Adipocyte (in vitro differentiated cells): ENCODE measurements around the gene XYLT1.

Experiments
- DNase-seq: peaks from one replicate; pipeline ENCODE4 v3.0.0-alpha.2; 2015; ENCODE audit warnings: low read depth
- H3K27me3 ChIP-seq: replicated peaks from 2 replicates; pipeline ENCODE4 v1.7.0; 2013; ENCODE audit warnings: mild to moderate bottlenecking, low read length, moderate library complexity; ENCODE audit not compliant: control insufficient read depth, insufficient read depth
- H3K36me3 ChIP-seq: 2 replicates; pipeline ENCODE4 v1.7.0; 2013; ENCODE audit warnings: low read length, mild to moderate bottlenecking, moderate library complexity; ENCODE audit not compliant: control insufficient read depth, insufficient read depth, severe bottlenecking
- H3K4me1 ChIP-seq: 2 replicates; pipeline ENCODE4 v1.7.0; 2013; ENCODE audit warnings: mild to moderate bottlenecking, low read length, moderate library complexity; ENCODE audit not compliant: control insufficient read depth, insufficient read depth
- H3K4me3 ChIP-seq: 2 replicates; pipeline ENCODE4 v1.7.0; 2013; ENCODE audit warnings: mild to moderate bottlenecking, low read length, moderate library complexity
- H3K9ac ChIP-seq: 2 replicates; pipeline ENCODE4 v1.7.0; 2013; ENCODE audit warnings: mild to moderate bottlenecking, low read length, moderate library complexity
- H3K9me3 ChIP-seq: 2 replicates; pipeline ENCODE4 v1.7.0; 2013; ENCODE audit warnings: mild to moderate bottlenecking, low read length, moderate library complexity; ENCODE audit not compliant: control insufficient read depth

Gene XYLT1

DNA sequence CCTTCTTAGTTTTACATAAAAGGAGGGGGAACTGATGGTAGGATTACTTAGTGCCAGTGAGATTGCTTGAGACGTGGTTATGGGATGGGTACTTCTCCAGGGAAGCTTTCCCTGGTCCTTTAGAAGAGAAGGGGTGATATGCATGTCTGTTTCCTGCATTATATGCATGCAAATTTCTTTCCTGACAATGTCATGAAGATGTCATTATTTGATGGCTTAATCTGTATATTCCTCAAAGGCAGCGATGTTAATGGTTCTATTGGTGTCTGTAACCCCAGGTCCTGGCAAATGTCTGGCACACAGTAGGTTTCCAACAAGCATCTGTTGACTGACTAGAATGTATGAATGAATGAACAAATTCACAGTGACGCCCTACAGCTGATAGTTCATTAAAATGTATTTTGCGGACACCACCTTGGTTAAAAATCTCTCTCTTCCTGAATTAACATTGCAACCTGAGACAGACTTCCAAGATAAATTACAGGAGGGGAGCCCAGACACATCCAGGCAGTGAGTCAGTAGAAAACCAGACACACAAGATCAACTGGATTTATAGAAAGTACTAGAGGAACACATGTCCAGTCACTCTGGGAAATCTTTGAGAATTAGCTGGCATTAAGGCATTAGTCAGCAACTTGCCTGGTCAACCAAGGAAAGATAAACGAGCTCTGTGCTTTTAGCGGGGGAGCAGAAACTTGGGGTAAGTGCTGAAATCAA is 293.4 kb downstream of the XYLT1 start:
- no peak for DNase-seq
- no peak overlapping the region for H3K9ac ChIP-seq
- peaks cover 22% of the 10 kb centered on the region for H3K36me3 ChIP-seq
- no peaks in the 10 kb centered on the region for H3K27me3 ChIP-seq
- peaks cover 21% of the 10 kb centered on the region for H3K4me1 ChIP-seq
- H3K4me3 ChIP-seq, result no peak overlapping the region
- H3K9me3 ChIP-seq, result no peaks in the 10 kb centered on the region

DNA sequence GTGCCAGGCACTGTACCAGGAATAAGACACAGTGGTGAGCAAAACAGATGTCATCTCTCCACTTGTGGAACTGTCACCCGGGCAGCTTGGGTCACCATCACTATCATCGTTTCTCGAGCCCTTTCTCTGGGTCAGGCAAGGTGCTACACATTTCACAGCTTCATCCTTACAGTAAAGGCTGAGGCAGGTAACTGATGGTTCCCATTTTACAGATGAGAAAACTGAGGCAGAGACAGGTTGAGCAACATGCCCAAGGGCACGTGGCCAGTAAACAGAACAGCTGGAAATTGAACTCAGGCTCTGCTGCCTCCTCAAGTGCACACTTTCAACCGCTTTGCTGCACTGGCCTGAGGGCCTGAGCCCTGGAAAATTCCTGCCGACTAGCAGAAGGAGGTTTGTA is 294.6 kb downstream of the XYLT1 start:
- H3K9ac ChIP-seq, result no peak overlapping the region
- H3K9me3 ChIP-seq, result no peaks in the 10 kb centered on the region
- peaks cover 15% of the 10 kb centered on the region for H3K36me3 ChIP-seq
- H3K27me3 ChIP-seq, result no peaks in the 10 kb centered on the region
- no peak for DNase-seq
- no peak overlapping the region for H3K4me3 ChIP-seq
- H3K4me1 ChIP-seq, result peaks cover 26% of the 10 kb centered on the region

DNA sequence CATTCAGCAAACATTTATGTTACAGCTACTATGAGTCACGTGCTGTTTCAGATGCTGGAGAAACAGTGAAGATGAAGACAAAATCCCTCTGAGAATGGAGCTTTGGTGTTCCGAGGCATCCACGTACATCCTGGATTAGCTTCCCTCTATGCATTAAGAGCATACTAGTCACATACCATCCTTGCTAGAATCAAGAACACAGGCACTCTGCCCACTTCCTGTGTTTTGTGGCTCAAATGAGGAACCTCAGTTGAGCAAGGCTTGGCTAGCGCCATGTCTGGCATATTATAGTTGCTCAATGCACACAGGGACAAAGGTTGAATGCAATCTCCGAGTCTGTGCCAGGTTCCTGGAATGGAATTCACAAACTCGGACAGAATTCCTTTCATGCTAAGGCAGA is 297.5 kb downstream of the XYLT1 start:
- Histone ChIP-seq H3K4me1 (peaks cover 36% of the 10 kb centered on the region), H3K9ac (no peak overlapping the region), H3K4me3 (peak overlapping the region; percentile 9), H3K36me3 (peaks cover 15% of the 10 kb centered on the region), H3K27me3 (no peaks in the 10 kb centered on the region), H3K9me3 (no peaks in the 10 kb centered on the region)
- DNase-seq, result peak; percentile 73

DNA sequence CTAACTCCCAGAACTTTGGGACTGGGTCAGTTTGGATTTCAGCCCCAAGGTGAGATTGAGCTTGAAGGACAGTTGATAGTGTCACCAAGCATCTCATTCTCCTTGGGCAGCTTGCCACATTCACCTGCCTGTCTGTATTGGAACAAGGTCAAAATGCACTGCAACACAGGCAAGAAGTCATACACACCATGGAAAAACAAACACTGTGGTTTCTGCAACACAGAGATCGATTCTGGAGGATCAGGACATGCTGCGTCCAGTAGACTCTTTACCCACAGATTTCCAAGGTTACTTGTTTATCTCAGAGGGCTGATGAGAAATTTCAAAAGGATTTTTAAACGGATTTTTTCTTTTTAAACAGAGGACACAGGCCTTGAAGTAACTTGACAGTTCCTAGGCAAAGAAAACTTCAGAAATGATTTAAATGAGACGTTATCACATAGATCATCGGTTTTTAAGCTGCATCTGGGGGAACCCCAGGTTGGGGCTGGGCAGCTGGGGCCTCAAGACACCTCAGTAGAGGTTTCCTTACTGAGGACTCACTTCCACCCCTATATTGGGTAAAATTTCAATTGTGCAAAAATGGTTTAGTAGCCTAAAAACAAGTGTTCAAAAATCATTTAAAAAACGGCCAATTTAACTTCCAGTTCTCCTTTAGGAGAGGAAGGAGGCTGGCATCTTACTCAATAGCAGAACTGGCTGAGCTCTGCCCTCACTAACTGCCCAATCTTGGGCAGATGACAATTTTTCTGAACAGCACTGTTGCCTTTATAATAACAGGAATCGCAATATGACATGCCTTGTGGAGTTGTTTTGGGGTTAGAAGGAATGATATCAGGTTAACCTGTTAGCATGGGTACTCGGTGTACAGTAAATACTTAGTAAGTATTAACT is 299.3 kb downstream of the XYLT1 start:
- Histone ChIP-seq H3K4me3 (no peak overlapping the region), H3K27me3 (no peaks in the 10 kb centered on the region), H3K4me1 (peaks cover 36% of the 10 kb centered on the region), H3K9me3 (no peaks in the 10 kb centered on the region), H3K36me3 (peaks cover 11% of the 10 kb centered on the region), H3K9ac (peak overlapping the region; percentile 12)
- no peak for DNase-seq

DNA sequence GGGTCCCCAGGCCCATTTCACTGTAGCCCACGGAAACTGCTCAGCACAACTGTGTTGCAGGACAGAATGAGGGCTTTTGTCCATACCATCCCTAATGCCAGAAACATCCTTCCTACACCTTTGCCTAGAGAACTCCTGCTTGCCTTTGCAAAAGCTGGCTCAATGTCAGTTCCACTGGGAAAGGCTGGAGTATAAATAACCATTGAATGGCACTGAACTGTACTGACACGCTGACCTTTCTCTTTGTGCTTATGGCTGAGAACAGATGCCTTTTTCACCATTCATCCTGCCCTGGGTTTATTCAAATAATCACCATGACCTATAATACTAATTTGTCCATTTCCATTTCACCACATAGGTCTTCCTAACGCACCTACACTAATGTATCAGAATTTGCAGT is 300.3 kb downstream of the XYLT1 start:
- Histone ChIP-seq H3K27me3 (no peaks in the 10 kb centered on the region), H3K9ac (no peak overlapping the region), H3K36me3 (peaks cover 3% of the 10 kb centered on the region), H3K4me3 (no peak overlapping the region), H3K4me1 (peaks cover 36% of the 10 kb centered on the region), H3K9me3 (no peaks in the 10 kb centered on the region)
- DNase-seq, result no peak

DNA sequence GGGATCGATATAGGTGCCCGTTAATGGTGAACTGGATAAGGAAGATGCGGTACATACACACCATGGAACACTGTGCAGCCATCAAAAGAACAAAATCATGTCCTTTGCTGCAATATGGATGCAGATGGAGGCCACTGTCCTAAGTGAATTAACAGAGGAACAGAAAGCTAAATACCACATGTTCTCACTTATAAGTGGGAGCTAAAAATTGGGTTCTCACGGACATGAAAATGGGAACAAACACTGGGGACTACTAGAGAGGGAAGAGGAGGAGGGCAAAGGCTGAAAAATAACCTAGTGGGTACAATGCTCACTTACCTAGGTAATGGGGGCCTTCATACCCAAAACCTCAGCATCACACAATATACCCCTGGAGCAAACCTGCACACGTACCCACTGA is 302.6 kb downstream of the XYLT1 start:
- Histone ChIP-seq H3K27me3 (no peaks in the 10 kb centered on the region), H3K9ac (no peak overlapping the region), H3K4me3 (no peak overlapping the region), H3K9me3 (no peaks in the 10 kb centered on the region), H3K36me3 (no peaks in the 10 kb centered on the region), H3K4me1 (peaks cover 22% of the 10 kb centered on the region)
- no peak for DNase-seq

DNA sequence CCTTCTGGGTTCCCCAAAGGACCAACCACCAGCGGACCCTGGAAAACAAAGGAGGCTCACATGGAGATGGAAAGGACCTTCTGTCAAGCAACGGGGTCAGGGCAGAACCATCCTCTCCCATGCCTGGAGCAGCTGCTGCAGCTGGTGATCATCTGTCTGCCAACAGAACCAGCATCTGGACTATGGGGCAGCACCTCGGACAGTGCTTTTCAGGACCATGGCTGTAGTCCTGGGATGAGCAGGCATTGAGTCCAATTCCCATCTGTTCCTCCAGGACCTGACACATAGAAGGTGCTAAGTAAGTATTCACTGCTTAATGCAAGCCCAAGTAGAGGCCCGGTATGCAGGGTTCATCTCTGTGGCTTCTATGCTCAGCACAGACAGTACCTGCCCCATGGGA is 304.7 kb downstream of the XYLT1 start:
- no peak overlapping the region for H3K4me3 ChIP-seq
- H3K9me3 ChIP-seq, result no peaks in the 10 kb centered on the region
- H3K27me3 ChIP-seq, result no peaks in the 10 kb centered on the region
- no peaks in the 10 kb centered on the region for H3K36me3 ChIP-seq
- peaks cover 22% of the 10 kb centered on the region for H3K4me1 ChIP-seq
- H3K9ac ChIP-seq, result no peak overlapping the region
- peak; percentile 17 for DNase-seq

DNA sequence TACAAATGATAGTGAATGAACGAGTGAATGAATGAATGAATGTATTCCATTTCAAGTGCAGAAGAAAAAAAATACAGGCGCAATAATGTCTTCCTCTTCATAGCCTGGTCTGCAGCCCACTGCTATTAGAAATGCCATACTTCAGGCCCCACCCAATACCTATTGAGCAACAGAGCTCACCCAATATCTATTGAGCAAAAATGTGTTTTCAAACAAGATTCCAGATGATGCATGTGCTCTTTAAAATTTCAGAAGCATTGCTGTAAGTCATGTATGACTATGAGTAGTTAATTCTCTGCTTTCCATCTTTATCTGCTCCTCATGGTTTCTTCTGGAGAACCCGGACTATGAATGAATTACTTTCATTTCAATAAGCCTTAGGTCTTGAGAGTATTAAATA is 308.2 kb downstream of the XYLT1 start:
- Histone ChIP-seq H3K27me3 (no peaks in the 10 kb centered on the region), H3K9ac (no peak overlapping the region), H3K9me3 (no peaks in the 10 kb centered on the region), H3K4me3 (no peak overlapping the region), H3K36me3 (peaks cover 14% of the 10 kb centered on the region), H3K4me1 (peaks cover 13% of the 10 kb centered on the region)
- DNase-seq, result peak; percentile 57

DNA sequence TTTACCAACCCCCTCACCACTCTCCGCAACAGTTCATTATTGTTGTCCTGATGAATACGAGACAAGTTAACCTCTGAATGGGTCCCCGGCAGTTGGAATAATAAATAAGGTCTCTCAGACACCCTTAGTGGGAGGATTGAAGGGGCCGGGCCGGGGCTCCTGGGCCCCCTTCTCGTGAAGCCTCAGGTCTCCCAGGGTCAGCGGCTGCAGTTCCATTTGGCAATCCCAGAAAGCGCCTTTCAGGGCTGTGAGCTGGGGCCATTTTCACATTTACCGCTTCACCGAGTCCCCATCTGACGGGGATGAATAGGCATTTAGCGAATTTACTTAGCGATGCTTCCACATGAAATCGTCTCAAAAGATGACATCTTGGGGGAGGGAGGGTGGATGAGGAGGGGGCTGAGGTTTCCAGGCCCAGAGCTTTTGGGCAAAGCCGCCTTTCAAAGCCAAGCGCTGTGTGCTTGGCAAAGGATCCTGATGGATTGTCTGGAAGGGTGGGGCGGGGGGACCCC is 309.8 kb downstream of the XYLT1 start:
- Histone ChIP-seq H3K4me3 (no peak overlapping the region), H3K4me1 (peaks cover 13% of the 10 kb centered on the region), H3K9me3 (no peaks in the 10 kb centered on the region), H3K36me3 (peaks cover 20% of the 10 kb centered on the region), H3K27me3 (no peaks in the 10 kb centered on the region), H3K9ac (no peak overlapping the region)
- DNase-seq, result no peak

DNA sequence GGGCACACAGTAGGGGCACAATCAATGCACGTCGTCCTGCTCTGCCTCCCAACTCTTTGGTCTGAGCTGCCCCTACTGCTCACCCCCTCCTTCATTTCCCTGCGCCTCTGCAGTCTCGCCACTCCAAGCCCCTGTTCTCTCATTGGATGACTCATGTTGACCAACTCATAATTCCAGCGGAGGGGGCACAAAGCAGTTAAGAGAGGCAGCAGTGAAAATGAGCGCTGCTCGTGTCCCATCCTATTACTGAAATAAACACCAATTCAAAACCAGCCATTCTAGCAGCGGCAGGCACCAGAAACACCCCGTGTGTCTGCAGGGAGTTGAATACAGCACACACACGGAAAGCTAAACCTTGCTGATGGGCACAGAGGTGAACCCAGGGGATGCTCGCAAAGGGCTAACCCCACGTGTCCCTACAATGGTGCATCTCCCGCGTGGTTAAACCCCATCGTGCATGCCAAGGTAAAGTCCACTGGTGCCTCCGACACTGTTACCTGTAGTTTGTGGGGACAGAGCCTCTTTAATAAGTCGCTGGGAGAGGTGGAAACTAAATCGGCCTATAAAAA is 310.4 kb downstream of the XYLT1 start:
- no peak for DNase-seq
- no peak overlapping the region for H3K9ac ChIP-seq
- H3K4me1 ChIP-seq, result peaks cover 13% of the 10 kb centered on the region
- no peaks in the 10 kb centered on the region for H3K9me3 ChIP-seq
- H3K27me3 ChIP-seq, result no peaks in the 10 kb centered on the region
- no peak overlapping the region for H3K4me3 ChIP-seq
- peaks cover 20% of the 10 kb centered on the region for H3K36me3 ChIP-seq

DNA sequence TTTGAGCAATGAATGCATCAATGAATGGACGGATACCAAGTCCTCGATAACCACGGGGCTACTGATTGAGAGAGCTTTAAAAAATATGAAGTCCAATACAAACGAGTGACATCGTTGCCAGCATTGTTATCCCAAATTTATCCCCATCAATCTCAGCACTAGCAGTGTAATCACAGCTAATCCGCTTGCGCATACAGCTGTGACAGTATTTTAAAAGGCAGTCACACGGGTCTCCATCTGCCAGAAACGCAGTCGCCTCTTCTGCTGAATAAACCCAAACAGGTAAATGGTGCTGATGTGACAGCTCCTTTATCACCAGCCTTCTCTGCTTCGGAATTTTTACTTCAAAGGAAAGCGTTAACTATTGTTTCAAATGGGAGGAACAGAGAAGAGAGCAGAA is 311.1 kb downstream of the XYLT1 start:
- H3K9me3 ChIP-seq, result no peaks in the 10 kb centered on the region
- no peak overlapping the region for H3K9ac ChIP-seq
- DNase-seq, result no peak
- no peak overlapping the region for H3K4me3 ChIP-seq
- H3K4me1 ChIP-seq, result peaks cover 13% of the 10 kb centered on the region
- peaks cover 20% of the 10 kb centered on the region for H3K36me3 ChIP-seq
- no peaks in the 10 kb centered on the region for H3K27me3 ChIP-seq
